ENCODE measurements around the gene PEX12. TPM values are rescaled to one million over a fixed set of nuclear protein-coding genes. Genes with fewer than 3 reads are reported as not detected.

The PEX12 gene
- total and polyA plus RNA-seq, 9 of the 15 experiments (the other 6 are each of a cell fraction or from before 2014, with no cell fraction given) = 4.0 to 12.4 (median 6.4) TPM

DNA sequence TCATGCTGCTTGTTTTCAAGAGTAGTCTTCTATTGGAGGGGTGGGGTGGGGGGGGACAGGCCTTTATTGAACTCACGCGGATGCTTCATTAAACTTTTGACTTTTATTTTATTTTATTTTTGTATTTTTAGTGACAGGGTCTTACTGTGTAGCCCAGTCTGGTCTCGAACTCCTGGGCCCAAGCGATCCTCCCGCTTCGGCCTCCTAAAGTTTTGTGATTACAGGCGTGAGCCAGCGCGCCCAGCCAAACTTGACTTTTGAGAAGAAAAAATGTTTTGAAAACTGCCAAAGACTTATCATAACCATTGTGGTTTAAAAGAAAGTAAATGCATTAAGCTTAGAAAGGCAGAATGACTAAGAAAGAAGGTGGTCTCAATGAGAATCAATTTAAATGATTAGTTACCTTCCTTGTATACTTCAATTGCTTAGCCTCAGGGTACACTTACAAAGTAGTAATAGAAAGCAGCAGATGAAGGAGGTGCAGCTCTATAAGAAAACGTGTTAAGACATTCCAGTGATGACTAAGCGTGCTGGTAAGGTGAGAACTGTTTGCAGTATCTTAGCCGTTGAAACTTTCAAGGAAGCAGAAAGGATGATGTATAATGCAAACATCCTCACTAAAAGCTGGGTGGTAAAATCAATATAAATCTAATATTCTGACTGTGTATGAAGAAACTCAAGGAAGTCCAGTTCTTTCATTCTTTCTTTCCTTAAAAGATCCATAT lies 10.0 kb upstream of the PEX12 start (continued):
- TF ChIP-seq ZBTB8A (IDR thresholded peaks at IDR 0.05; ENCODE audit: partially characterized antibody) (no peak), SNRNP70 (optimal IDR thresholded peaks at IDR 0.05; ENCODE audit: low read depth, low read length) (no peak), HDAC2 (IDR thresholded peaks at IDR 0.05) (no peak), TRIM28 (IDR thresholded peaks at IDR 0.05) (no peak), SNAPC5 (CRISPR knock-in tag; IDR thresholded peaks at IDR 0.05) (no peak), CHD7 (IDR thresholded peaks at IDR 0.05; ENCODE audit: low read depth, low read length) (no peak), ATF1 (CRISPR knock-in tag; IDR thresholded peaks at IDR 0.05) (no peak), ATF1 (tag; IDR thresholded peaks at IDR 0.05) (no peak), KLF16 (IDR thresholded peaks at IDR 0.05) (no peak), EP400 (IDR thresholded peaks at IDR 0.05) (peak; percentile 61), EZH2 (IDR thresholded peaks at IDR 0.05; ENCODE audit: borderline replicate concordance, low read depth, low read length) (no peak), PHF20 (IDR thresholded peaks at IDR 0.05; ENCODE audit: partially characterized antibody) (no peak)
- TF ChIP-seq, protein P1, sequence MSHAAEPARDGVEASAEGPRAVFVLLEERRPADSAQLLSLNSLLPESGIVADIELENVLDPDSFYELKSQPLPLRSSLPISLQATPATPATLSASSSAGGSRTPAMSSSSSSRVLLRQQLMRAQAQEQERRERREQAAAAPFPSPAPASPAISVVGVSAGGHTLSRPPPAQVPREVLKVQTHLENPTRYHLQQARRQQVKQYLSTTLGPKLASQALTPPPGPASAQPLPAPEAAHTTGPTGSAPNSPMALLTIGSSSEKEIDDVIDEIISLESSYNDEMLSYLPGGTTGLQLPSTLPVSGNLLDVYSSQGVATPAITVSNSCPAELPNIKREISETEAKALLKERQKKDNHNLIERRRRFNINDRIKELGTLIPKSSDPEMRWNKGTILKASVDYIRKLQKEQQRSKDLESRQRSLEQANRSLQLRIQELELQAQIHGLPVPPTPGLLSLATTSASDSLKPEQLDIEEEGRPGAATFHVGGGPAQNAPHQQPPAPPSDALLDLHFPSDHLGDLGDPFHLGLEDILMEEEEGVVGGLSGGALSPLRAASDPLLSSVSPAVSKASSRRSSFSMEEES (CRISPR knock-in tag; IDR thresholded peaks at IDR 0.05) = no peak
- TF ChIP-seq, protein P2, sequence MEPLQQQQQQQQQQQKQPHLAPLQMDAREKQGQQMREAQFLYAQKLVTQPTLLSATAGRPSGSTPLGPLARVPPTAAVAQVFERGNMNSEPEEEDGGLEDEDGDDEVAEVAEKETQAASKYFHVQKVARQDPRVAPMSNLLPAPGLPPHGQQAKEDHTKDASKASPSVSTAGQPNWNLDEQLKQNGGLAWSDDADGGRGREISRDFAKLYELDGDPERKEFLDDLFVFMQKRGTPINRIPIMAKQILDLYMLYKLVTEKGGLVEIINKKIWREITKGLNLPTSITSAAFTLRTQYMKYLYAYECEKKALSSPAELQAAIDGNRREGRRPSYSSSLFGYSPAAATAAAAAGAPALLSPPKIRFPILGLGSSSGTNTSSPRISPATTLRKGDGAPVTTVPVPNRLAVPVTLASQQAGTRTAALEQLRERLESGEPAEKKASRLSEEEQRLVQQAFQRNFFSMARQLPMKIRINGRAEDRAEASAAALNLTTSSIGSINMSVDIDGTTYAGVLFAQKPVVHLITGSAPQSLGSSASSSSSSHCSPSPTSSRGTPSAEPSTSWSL (CRISPR knock-in tag; IDR thresholded peaks at IDR 0.05; ENCODE audit: borderline replicate concordance) = no peak

Data from K562 (cell line).